ENCODE data around the gene TNFRSF11A.

The TNFRSF11A gene

DNA sequence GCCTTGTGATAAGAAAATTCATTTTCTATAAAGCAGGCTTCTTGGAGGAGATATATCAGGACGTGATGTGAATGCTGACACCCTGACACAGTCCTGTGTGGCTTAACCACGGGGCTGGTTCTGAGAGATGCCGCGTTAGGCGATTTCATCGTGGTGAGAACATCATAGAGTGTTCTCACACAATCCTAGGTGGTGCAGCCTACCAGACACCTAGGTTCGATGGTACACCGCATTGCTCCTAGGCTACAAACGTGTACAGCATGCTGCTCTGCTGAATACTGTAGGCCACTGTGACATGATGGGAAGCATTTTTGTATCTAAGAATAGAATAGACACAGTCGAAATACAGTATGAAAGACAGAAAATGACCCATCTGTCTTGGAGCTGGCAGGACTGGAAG lies 82.5 kb downstream of the TNFRSF11A start:
- TF ChIP-seq, protein P1, sequence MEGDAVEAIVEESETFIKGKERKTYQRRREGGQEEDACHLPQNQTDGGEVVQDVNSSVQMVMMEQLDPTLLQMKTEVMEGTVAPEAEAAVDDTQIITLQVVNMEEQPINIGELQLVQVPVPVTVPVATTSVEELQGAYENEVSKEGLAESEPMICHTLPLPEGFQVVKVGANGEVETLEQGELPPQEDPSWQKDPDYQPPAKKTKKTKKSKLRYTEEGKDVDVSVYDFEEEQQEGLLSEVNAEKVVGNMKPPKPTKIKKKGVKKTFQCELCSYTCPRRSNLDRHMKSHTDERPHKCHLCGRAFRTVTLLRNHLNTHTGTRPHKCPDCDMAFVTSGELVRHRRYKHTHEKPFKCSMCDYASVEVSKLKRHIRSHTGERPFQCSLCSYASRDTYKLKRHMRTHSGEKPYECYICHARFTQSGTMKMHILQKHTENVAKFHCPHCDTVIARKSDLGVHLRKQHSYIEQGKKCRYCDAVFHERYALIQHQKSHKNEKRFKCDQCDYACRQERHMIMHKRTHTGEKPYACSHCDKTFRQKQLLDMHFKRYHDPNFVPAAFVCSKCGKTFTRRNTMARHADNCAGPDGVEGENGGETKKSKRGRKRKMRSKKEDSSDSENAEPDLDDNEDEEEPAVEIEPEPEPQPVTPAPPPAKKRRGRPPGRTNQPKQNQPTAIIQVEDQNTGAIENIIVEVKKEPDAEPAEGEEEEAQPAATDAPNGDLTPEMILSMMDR (IDR thresholded peaks at IDR 0.05; ENCODE audit: insufficient read depth, low read length, poor library complexity, severe bottlenecking) = no peak
- Histone ChIP-seq H3K27me3 (replicated peaks; ENCODE audit: control insufficient read depth, insufficient read depth, low read length) (no peaks in the 10 kb centered on the region; the same call in 1 of the 2 replicates), H3K36me3 (ENCODE audit: control insufficient read depth, insufficient read depth, low read length) (no peaks in the 10 kb centered on the region), H3K4me3 (replicated peaks; ENCODE audit: low read depth, low read length) (no peak overlapping the region)
- DNase-seq (ENCODE audit: extremely low read depth, insufficient read length) = no peak

DNA sequence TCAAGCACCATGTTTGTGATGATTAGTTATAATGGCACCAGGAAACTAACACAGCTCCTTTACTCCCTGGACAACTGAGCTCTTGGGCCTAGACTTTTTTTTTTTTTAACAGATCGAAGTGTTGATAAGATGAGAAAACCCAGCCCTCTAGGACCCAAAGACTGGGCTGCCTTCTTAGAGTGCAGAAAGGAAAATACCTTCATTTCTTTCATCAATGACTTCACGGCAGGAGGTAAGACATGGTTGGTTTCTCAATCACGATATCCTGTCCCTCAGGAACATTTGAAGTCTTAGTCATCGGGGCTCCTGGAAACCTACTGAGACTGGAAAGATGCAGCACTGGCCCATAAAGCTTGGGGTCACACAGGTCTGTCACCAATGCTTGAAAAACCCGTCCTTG lies 84.7 kb downstream of the TNFRSF11A start:
- Histone ChIP-seq H3K36me3 (ENCODE audit: control insufficient read depth, insufficient read depth, low read length) (no peaks in the 10 kb centered on the region), H3K4me3 (replicated peaks; ENCODE audit: low read depth, low read length) (no peak overlapping the region), H3K27me3 (replicated peaks; ENCODE audit: control insufficient read depth, insufficient read depth, low read length) (no peaks in the 10 kb centered on the region; the same call in 1 of the 2 replicates)
- TF ChIP-seq, protein P1 (IDR thresholded peaks at IDR 0.05; ENCODE audit: insufficient read depth, low read length, poor library complexity, severe bottlenecking) = no peak
- no peak for DNase-seq (ENCODE audit: extremely low read depth, insufficient read length)

DNA sequence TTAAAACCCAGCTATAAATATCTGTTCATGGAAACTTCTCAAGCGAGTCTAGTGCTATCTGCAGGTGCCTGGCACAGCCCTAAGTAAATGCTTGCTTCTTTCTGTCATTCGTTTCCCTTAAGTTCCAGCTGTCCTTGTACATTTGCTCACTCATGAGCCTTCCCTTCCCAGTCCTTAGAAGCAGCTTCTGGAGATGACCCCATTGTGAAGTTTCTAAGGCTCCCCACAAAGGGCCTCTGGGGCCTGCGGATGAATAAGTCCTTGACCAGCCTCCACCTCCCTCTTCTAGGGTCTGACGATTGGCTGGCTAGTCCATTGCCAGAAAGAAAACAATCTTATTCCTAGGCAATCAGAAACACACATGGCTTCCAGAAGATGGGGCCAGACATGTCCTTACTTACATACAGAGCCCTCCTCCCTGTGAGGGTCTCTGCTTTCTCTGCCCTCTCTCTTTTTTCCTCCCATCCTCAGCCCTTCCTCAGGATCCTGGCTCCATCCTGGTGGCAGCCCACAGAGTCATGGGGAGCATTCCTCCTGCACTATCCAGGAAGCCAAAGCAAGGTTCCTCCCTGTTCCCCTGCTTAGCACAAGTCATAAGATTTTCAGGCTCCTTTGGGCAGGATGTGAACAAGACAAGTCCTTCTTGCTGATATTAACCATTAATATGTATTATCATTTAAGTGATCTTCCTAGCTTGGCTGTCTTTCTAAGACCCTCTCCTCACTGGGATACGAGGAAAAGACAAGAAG lies 87.3 kb downstream of the TNFRSF11A start:
- no peaks in the 10 kb centered on the region; the same call in 1 of the 2 replicates for H3K27me3 ChIP-seq (replicated peaks; ENCODE audit: control insufficient read depth, insufficient read depth, low read length)
- no peak for DNase-seq (ENCODE audit: extremely low read depth, insufficient read length)
- no peak overlapping the region for H3K4me3 ChIP-seq (replicated peaks; ENCODE audit: low read depth, low read length)
- no peaks in the 10 kb centered on the region for H3K36me3 ChIP-seq (ENCODE audit: control insufficient read depth, insufficient read depth, low read length)
- TF ChIP-seq, protein P1 (IDR thresholded peaks at IDR 0.05; ENCODE audit: insufficient read depth, low read length, poor library complexity, severe bottlenecking) = no peak

DNA sequence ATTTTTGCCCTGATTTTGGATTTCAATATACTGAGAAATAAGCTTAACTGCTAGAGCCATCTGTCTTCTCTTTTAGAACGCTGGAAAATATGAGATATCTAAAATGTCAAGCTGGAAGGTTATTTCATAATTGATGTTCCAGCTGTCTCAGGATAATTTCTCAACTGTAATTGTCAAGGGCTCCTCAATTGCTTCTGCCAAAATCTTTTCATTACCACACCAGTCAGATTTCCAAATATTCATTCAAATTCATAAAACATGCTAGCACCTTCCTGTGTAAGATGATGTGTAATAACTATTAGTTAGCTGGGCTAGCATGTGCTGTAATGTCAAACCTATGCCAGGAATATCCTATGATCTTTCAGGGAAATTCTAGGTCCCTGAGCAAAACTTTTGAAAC lies 88.1 kb downstream of the TNFRSF11A start:
- Histone ChIP-seq H3K36me3 (ENCODE audit: control insufficient read depth, insufficient read depth, low read length) (no peaks in the 10 kb centered on the region), H3K27me3 (replicated peaks; ENCODE audit: control insufficient read depth, insufficient read depth, low read length) (no peaks in the 10 kb centered on the region), H3K4me3 (replicated peaks; ENCODE audit: low read depth, low read length) (no peak overlapping the region)
- no peak for DNase-seq (ENCODE audit: extremely low read depth, insufficient read length)
- TF ChIP-seq, protein P1 (IDR thresholded peaks at IDR 0.05; ENCODE audit: insufficient read depth, low read length, poor library complexity, severe bottlenecking) = no peak

DNA sequence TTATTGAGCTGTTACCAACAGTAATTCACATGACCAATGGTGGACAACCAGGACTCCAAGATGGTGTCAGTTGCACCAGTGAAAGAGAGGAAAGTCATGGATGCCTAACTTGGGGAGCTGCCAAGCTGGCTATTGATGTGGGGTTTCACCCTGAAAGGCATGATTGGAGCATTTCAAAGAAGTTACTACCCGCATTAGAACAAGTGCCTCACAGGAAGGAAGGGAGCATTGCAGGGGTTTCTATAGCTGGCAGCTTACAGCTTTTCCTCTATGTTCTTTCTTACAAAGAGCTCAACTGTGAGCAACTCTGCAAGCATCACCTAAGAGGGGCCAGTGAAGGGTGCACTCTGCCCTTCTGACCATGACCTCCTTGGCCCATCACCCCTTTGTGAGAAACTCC lies 93.1 kb downstream of the TNFRSF11A start:
- Histone ChIP-seq H3K27me3 (replicated peaks; ENCODE audit: control insufficient read depth, insufficient read depth, low read length) (no peaks in the 10 kb centered on the region), H3K4me3 (replicated peaks; ENCODE audit: low read depth, low read length) (no peak overlapping the region), H3K36me3 (ENCODE audit: control insufficient read depth, insufficient read depth, low read length) (no peaks in the 10 kb centered on the region)
- no peak for DNase-seq (ENCODE audit: extremely low read depth, insufficient read length)
- TF ChIP-seq, protein P1 (IDR thresholded peaks at IDR 0.05; ENCODE audit: insufficient read depth, low read length, poor library complexity, severe bottlenecking) = no peak

Data from GM06990 (cell line).